T-cell (primary cell): ENCODE measurements around the gene ZFP3. TPM values are rescaled to one million over a fixed set of nuclear protein-coding genes. Genes with fewer than 3 reads are reported as not detected.
A peak's percentile ranks its signal among the peaks of the same experiment; 100 is the strongest.
"Not testable (repeated sequence)": the region's sequence is repeated elsewhere in the genome, so short reads cannot be mapped to it uniquely, and the experiment has no call there.

Source experiments
- ATAC-seq, 4 experiments: fragments of 200-7000 bp in 3 of 4; fragments of 150-1000 bp in 1 of 4; cut with Tn5 transposase; replicated peaks in 1 of 4; 1 replicate in 3 of 4; 2 replicates in 1 of 4; pipeline ENCODE4 v1.10.0; 2021; ENCODE audit warnings: moderate library complexity in 3 of 4, mild to moderate bottlenecking in 2 of 4, moderate number of reproducible peaks in 1 of 4
- CTCF ChIA-PET, 2 donors: fragments of 300-600 bp; sonication (Branson Sonifier 250); formaldehyde crosslinking; loops; one replicate each; lab custom pipeline; 2022; ENCODE audit warnings: antibody characterized with exemption in 2 of 2; lab: Charles Lee
- POLR2A ChIA-PET, 2 donors: fragments of 300-600 bp; sonication (Branson Sonifier 250); formaldehyde crosslinking; loops; one replicate each; lab custom pipeline; 2022; ENCODE audit warnings: antibody characterized with exemption in 2 of 2; lab: Charles Lee
- DNase-seq, 35 experiments: peaks; one replicate each; pipeline versions ENCODE4 v3.0.0 to v3.0.0-alpha.2; 2013 to 2023
- H3K27ac ChIP-seq: one replicate; pipeline ENCODE4 v1.5.1; 2013; ENCODE audit warnings: low read length
- H3K27me3 ChIP-seq, 2 experiments: replicated peaks in 1 of 2; 1 replicate in 1 of 2; 2 replicates in 1 of 2; pipeline versions ENCODE4 v1.6.1 to v1.7.0; 2013; ENCODE audit warnings: low read length in 1 of 2, mixed read lengths in 1 of 2; ENCODE audit not compliant: control insufficient read depth in 2 of 2, insufficient read depth in 2 of 2; ENCODE audit errors: extremely low read depth in 1 of 2
- H3K36me3 ChIP-seq, 2 donors: 1 replicate in 1 of 2; 2 replicates in 1 of 2; pipeline versions ENCODE4 v1.6.1 to v1.7.0; 2013; ENCODE audit warnings: low read length in 1 of 2; ENCODE audit not compliant: control insufficient read depth in 2 of 2, insufficient read depth in 1 of 2; ENCODE audit errors: extremely low read depth in 1 of 2
- H3K4me1 ChIP-seq, 2 experiments: 1 replicate in 1 of 2; 2 replicates in 1 of 2; pipeline versions ENCODE4 v1.6.1 to v1.7.0; 2013; ENCODE audit warnings: low read length in 2 of 2, mixed read lengths in 1 of 2; ENCODE audit not compliant: insufficient read depth in 2 of 2, control insufficient read depth in 1 of 2; ENCODE audit errors: extremely low read depth in 1 of 2
- H3K4me3 ChIP-seq, 2 donors: 1 replicate in 1 of 2; 2 replicates in 1 of 2; pipeline versions ENCODE4 v1.5.1 to v1.7.0; 2013; ENCODE audit warnings: mild to moderate bottlenecking in 2 of 2, low read length in 1 of 2, moderate library complexity in 1 of 2; ENCODE audit not compliant: control insufficient read depth in 1 of 2; ENCODE audit errors: extremely low read depth in 1 of 2
- H3K9me3 ChIP-seq: 2 replicates; pipeline ENCODE4 v1.7.0; 2013
- H3K27ac Mint-ChIP-seq, 2 donors: one replicate each; pipeline ENCODE4 v1.8.0; 2020 to 2021; ENCODE audit warnings: mild to moderate bottlenecking in 2 of 2, mixed read lengths in 2 of 2
- H3K27me3 Mint-ChIP-seq, 2 donors: one replicate each; pipeline ENCODE4 v1.8.0; 2021 to 2022; ENCODE audit warnings: mixed read lengths in 2 of 2
- H3K36me3 Mint-ChIP-seq: one replicate; pipeline ENCODE4 v1.8.0; 2021; ENCODE audit warnings: mixed read lengths
- H3K4me1 Mint-ChIP-seq, 3 donors: one replicate each; pipeline ENCODE4 v1.8.0; 2020 to 2022; ENCODE audit warnings: mixed read lengths in 3 of 3, mild to moderate bottlenecking in 1 of 3
- H3K4me3 Mint-ChIP-seq, 3 donors: one replicate each; pipeline ENCODE4 v1.8.0; 2020 to 2022; ENCODE audit warnings: mild to moderate bottlenecking in 3 of 3, mixed read lengths in 3 of 3, moderate library complexity in 3 of 3
- H3K9me3 Mint-ChIP-seq, 3 donors: one replicate each; pipeline ENCODE4 v1.8.0; 2020 to 2022; ENCODE audit warnings: mixed read lengths in 3 of 3
- WGBS: methylation state at CpG from one replicate; pipeline ENCODE4 v1.1.5; 2013; ENCODE audit warnings: missing lambda C conversion rate; ENCODE audit not compliant: insufficient coverage; 5-methylcytosine and 5-hydroxymethylcytosine counted together
- total RNA-seq, 35 experiments: library from RNA in 6 of 35; stranded (reverse) in 6 of 35; fragments of 120-200 nt in 1 of 35; gene quantifications; one replicate each; pipeline versions ENCODE4 v1.2.1 to v1.2.4 and lab custom pipeline; 2013 to 2026

Gene ZFP3
- total RNA-seq, 5 donors from 2014 or later (not counting 1 experiment from before 2014, with no cell fraction given): 3.3 to 10.4 (median 8.5) TPM

GRCh38 chr17:5130261-5130660 lies 52.0 kb downstream of the ZFP3 start:
- H3K4me3 Mint-ChIP-seq, ATAC-seq, DNase-seq, POLR2A ChIA-PET, H3K27ac Mint-ChIP-seq, H3K4me1 Mint-ChIP-seq, H3K27ac ChIP-seq, H3K9me3 Mint-ChIP-seq, H3K4me3 ChIP-seq, CTCF ChIA-PET, H3K4me1 ChIP-seq, H3K36me3 Mint-ChIP-seq, H3K9me3 ChIP-seq, H3K36me3 ChIP-seq: not testable (repeated sequence)
- 96% methylated on average over 9 of the region's 10 CpGs for WGBS
- peaks cover 7 to 19% of the 10 kb centered on the region in 2 donors for H3K27me3 Mint-ChIP-seq
- H3K27me3 ChIP-seq: peaks cover 0 to 22% of the 10 kb centered on the region in 2 experiments

GRCh38 chr17:5130687-5131086 lies 52.4 kb downstream of the ZFP3 start:
- peaks cover 0 to 22% of the 10 kb centered on the region in 2 experiments for H3K27me3 ChIP-seq
- H3K27ac ChIP-seq, H3K4me3 ChIP-seq, H3K4me1 Mint-ChIP-seq, CTCF ChIA-PET, H3K27ac Mint-ChIP-seq, POLR2A ChIA-PET, H3K9me3 Mint-ChIP-seq, H3K36me3 Mint-ChIP-seq, H3K4me3 Mint-ChIP-seq, H3K36me3 ChIP-seq, H3K9me3 ChIP-seq, ATAC-seq, H3K4me1 ChIP-seq: not testable (repeated sequence)
- WGBS: 71% methylated on average over 3 of the region's 5 CpGs
- peaks cover 7 to 18% of the 10 kb centered on the region in 2 donors for H3K27me3 Mint-ChIP-seq
- peak in 1 of 35 experiments; percentile 4 for DNase-seq

DNA sequence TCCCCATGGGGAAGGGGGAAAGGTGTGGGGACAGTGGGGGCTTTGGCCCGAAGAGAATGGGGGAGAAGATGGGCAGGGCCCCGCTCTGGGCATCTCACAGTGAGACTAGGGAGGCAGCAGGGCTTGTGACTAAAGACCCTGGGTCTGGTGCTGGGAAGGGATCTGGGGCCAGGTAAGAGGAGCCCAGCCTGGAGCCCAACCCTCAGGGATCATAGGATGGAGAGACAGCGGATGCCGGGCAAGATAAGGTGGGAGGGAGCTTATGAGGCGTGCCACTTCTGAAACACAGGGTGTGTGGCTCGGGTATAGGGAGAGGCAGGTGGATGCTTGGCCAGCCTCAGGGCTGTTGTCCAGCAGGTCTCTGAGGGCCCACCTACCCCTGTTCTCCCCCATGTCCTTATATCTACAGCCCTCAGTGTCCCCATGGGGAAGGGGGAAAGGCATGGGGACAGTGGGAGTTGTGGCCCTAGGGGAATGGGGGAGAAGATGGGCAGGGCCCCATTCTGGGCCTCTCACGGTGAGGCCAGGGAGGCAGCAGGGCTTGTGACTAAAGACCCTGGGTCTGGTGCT lies 53.0 kb downstream of the ZFP3 start:
- H3K27ac ChIP-seq: no peak overlapping the region
- Mint-ChIP-seq H3K27me3 (peaks cover 7 to 13% of the 10 kb centered on the region in 2 donors), H3K27ac (no peak overlapping the region), H3K4me3 (no peak overlapping the region), H3K9me3 (no peaks in the 10 kb centered on the region), H3K36me3 (no peaks in the 10 kb centered on the region), H3K4me1 (no peaks in the 10 kb centered on the region)
- no peak overlapping the region for H3K4me3 ChIP-seq
- no peaks in the 10 kb centered on the region for H3K9me3 ChIP-seq
- no peaks in the 10 kb centered on the region for H3K36me3 ChIP-seq
- ChIA-PET POLR2A (no interaction called here), CTCF (no interaction called here)
- ATAC-seq (no peak), DNase-seq (peak in 1 of 35 experiments; percentile 3)
- H3K4me1 ChIP-seq: no peaks in the 10 kb centered on the region
- WGBS: 92% methylated on average over 2 of the region's 7 CpGs
- H3K27me3 ChIP-seq: peaks cover 0 to 25% of the 10 kb centered on the region in 2 experiments

GRCh38 chr17:5131799-5132502 lies 53.7 kb downstream of the ZFP3 start:
- H3K27me3 Mint-ChIP-seq, H3K9me3 Mint-ChIP-seq, H3K4me3 ChIP-seq, H3K4me1 ChIP-seq, H3K36me3 Mint-ChIP-seq, H3K9me3 ChIP-seq, H3K4me1 Mint-ChIP-seq, CTCF ChIA-PET, H3K27ac Mint-ChIP-seq, H3K36me3 ChIP-seq, ATAC-seq, H3K4me3 Mint-ChIP-seq, H3K27ac ChIP-seq, POLR2A ChIA-PET: not testable (repeated sequence)
- H3K27me3 ChIP-seq: peaks cover 0 to 27% of the 10 kb centered on the region in 2 experiments
- DNase-seq: peak in 1 of 35 experiments; percentile 2
- WGBS: 88% methylated on average over 14 of the region's 16 CpGs

GRCh38 chr17:5132503-5133225 lies 54.4 kb downstream of the ZFP3 start:
- CTCF ChIA-PET, H3K4me1 Mint-ChIP-seq, H3K4me3 ChIP-seq, H3K9me3 ChIP-seq, POLR2A ChIA-PET, H3K4me1 ChIP-seq, H3K36me3 Mint-ChIP-seq, H3K4me3 Mint-ChIP-seq, H3K27me3 Mint-ChIP-seq, ATAC-seq, H3K9me3 Mint-ChIP-seq, H3K27ac Mint-ChIP-seq, H3K36me3 ChIP-seq, H3K27ac ChIP-seq: not testable (repeated sequence)
- WGBS: 85% methylated on average over 10 of the region's 15 CpGs
- DNase-seq: peak in 1 of 35 experiments; percentile 2
- H3K27me3 ChIP-seq: peaks cover 0 to 27% of the 10 kb centered on the region in 2 experiments

DNA sequence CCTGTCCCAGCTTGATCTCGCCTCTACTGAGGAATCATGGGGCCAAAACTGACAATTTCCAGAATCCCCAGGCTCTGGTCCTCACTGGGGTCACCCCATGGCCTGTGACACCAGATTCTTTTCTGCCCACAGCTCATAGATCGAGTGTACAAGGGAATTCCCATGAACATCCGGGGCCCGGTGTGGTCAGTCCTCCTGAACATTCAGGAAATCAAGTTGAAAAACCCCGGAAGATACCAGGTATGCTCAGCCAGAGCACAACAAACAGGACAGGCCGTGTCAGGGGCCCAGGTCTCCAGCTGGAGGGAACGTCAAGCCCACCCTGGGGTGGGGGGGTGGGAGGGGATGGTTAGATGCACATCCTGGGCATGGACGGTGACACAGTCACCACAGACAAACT lies 55.0 kb downstream of the ZFP3 start:
- POLR2A ChIA-PET: no interaction called here
- ATAC-seq: no peak
- WGBS: 68% methylated on average over 3 of the region's 8 CpGs

More for the DNA sequence above, 55.0 kb downstream of the ZFP3 start:
- Histone ChIP-seq H3K27me3 (peaks cover 0 to 27% of the 10 kb centered on the region in 2 experiments), H3K36me3 (no peaks in the 10 kb centered on the region), H3K27ac (no peak overlapping the region), H3K9me3 (no peaks in the 10 kb centered on the region), H3K4me3 (no peak overlapping the region), H3K4me1 (no peaks in the 10 kb centered on the region)
- Mint-ChIP-seq H3K9me3 (no peaks in the 10 kb centered on the region), H3K4me3 (no peak overlapping the region), H3K4me1 (no peaks in the 10 kb centered on the region), H3K27ac (no peak overlapping the region), H3K36me3 (no peaks in the 10 kb centered on the region), H3K27me3 (no peaks in the 10 kb centered on the region)
- no peak for DNase-seq
- CTCF ChIA-PET: no interaction called here
